Upper lobe of left lung (tissue), 4 donors: ENCODE data around the gene ATP13A4.

Experiments
- EP300 ChIP-seq, 4 donors: sonication (generic); formaldehyde crosslinking; IDR thresholded peaks; one replicate each; pipeline ENCODE4 v1.5.1; 2017; ENCODE audit warnings: antibody characterized with exemption in 4 of 4, control low read depth in 2 of 4
- TF ChIP-seq, protein P1 (sequence below), 6 experiments: fragments of 450-650 bp in 4 of 6; fragments of 200-600 bp in 2 of 6; sonication (generic) in 2 of 6; IDR thresholded peaks; one replicate each; pipeline ENCODE4 v1.5.1; 2016 to 2019; ENCODE audit warnings: antibody characterized with exemption in 6 of 6

DNA sequence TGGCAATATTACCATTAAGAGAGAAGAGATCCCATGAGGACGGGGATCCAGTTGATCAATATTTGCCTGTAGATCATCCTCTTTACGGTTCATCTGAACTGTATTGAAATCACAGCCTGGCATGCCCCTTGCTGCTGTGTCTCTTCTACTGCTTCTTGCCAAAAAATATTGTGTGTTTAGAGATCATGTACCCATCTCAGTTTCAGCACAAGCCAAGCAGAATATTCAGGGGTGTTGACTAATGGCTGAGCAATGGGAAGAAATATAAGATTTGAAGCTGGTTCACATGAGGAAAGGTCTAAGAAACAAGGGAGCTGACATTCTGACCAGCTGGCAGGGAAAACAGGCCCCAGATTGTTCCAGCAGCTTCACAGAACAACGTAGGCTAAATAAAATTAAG is 197.4 kb downstream of the ATP13A4 start:
- TF ChIP-seq, protein P1, sequence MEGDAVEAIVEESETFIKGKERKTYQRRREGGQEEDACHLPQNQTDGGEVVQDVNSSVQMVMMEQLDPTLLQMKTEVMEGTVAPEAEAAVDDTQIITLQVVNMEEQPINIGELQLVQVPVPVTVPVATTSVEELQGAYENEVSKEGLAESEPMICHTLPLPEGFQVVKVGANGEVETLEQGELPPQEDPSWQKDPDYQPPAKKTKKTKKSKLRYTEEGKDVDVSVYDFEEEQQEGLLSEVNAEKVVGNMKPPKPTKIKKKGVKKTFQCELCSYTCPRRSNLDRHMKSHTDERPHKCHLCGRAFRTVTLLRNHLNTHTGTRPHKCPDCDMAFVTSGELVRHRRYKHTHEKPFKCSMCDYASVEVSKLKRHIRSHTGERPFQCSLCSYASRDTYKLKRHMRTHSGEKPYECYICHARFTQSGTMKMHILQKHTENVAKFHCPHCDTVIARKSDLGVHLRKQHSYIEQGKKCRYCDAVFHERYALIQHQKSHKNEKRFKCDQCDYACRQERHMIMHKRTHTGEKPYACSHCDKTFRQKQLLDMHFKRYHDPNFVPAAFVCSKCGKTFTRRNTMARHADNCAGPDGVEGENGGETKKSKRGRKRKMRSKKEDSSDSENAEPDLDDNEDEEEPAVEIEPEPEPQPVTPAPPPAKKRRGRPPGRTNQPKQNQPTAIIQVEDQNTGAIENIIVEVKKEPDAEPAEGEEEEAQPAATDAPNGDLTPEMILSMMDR (IDR thresholded peaks at IDR 0.05): no peak
- TF ChIP-seq EP300 (IDR thresholded peaks at IDR 0.05): no peak
